Adipocyte (in vitro differentiated cells): ENCODE data around the gene ACTR5.

ENCODE experiments used
- DNase-seq: peaks from one replicate; pipeline ENCODE4 v3.0.0-alpha.2; 2015; ENCODE audit warnings: low read depth
- H3K27me3 ChIP-seq: replicated peaks from 2 replicates; pipeline ENCODE4 v1.7.0; 2013; ENCODE audit warnings: mild to moderate bottlenecking, low read length, moderate library complexity; ENCODE audit not compliant: control insufficient read depth, insufficient read depth
- H3K36me3 ChIP-seq: 2 replicates; pipeline ENCODE4 v1.7.0; 2013; ENCODE audit warnings: low read length, mild to moderate bottlenecking, moderate library complexity; ENCODE audit not compliant: control insufficient read depth, insufficient read depth, severe bottlenecking
- H3K4me1 ChIP-seq: 2 replicates; pipeline ENCODE4 v1.7.0; 2013; ENCODE audit warnings: mild to moderate bottlenecking, low read length, moderate library complexity; ENCODE audit not compliant: control insufficient read depth, insufficient read depth
- H3K4me3 ChIP-seq: 2 replicates; pipeline ENCODE4 v1.7.0; 2013; ENCODE audit warnings: mild to moderate bottlenecking, low read length, moderate library complexity
- H3K9ac ChIP-seq: 2 replicates; pipeline ENCODE4 v1.7.0; 2013; ENCODE audit warnings: mild to moderate bottlenecking, low read length, moderate library complexity
- H3K9me3 ChIP-seq: 2 replicates; pipeline ENCODE4 v1.7.0; 2013; ENCODE audit warnings: mild to moderate bottlenecking, low read length, moderate library complexity; ENCODE audit not compliant: control insufficient read depth

Gene ACTR5

DNA sequence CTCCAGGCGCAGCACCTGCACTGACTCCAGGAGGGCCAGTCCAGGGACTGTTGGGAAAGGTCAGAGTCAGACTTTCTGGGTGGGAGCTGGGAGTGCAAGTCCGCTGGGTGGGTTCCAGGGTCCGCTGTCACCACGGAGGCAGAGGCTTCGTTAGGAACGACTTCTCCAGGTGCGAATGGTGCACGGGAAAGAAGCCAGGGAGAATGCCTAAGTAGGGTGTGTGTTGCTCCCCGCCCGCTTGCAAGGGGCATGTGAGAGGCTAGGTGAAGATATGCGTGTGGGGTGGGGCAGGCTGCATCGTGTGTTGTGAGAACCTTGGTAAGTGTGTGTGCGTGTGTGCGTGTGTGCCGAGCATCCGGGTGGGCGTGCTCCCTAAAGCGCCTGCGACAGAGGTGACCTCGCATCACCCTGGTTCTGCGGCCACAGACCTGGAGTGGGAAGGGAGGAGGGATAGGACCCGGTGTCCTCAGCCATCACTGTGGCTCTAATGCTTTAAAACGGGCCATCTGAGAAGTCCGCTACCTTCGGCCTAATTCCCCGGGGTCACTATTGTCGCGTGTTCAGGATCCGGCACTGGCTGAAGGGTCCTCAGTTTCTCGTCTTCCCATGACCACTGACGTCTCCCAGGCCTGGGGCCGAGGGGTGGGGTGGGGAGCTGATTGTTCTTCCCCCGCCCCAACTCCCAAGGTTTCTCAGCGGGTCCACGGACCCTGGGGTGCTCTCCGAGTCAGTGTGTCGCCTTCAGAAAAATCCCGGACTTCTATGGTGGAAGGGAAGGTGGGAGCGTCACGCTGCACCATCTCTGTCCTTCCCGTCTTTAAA, 17.9 kb upstream of the ACTR5 start:
- peaks cover 5% of the 10 kb centered on the region for H3K4me1 ChIP-seq
- no peak for DNase-seq
- H3K36me3 ChIP-seq = no peaks in the 10 kb centered on the region
- H3K4me3 ChIP-seq = no peak overlapping the region
- H3K27me3 ChIP-seq = peaks cover 92% of the 10 kb centered on the region
- H3K9me3 ChIP-seq = peaks cover 8% of the 10 kb centered on the region
- H3K9ac ChIP-seq = no peak overlapping the region

DNA sequence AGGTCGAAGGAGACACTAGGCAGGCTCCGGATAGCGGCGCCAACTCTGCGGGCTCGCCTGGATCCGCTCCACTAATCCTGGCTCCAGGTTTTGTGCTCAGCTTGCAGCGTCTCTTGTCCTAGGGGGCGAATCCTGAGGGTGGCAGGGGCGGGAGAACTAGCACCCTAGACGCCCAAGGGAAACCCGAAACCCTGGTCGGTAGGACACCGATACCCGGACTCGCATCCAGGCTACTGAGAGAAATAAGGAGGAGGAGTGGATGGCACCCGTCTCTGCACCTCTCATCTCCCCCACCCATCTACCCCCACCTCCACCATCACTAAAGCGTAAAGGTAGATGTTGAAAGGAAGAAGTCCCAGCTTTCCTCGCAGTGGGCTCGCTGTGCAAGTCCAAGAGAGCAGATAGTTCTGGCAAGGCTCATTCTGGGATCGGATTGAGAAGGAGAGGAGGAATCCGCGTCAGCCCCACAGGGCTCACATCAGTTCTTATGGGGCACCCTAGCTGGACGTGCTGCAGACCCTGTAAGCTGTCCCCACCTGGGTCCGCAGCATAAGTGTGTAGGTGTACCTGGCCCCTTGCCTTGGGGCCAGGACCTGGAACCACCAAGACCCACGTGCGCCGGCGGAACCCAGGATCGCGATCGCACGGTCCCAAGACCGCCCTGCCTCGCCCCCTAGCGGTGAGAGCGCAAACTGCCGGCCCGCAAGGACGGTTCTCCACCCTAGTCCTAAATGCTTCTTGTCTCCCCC, 17.1 kb upstream of the ACTR5 start:
- Histone ChIP-seq H3K9me3 (peaks cover 8% of the 10 kb centered on the region), H3K36me3 (no peaks in the 10 kb centered on the region), H3K9ac (no peak overlapping the region), H3K4me1 (peaks cover 5% of the 10 kb centered on the region), H3K4me3 (no peak overlapping the region), H3K27me3 (peaks cover 92% of the 10 kb centered on the region)
- peak; percentile 67 for DNase-seq

DNA sequence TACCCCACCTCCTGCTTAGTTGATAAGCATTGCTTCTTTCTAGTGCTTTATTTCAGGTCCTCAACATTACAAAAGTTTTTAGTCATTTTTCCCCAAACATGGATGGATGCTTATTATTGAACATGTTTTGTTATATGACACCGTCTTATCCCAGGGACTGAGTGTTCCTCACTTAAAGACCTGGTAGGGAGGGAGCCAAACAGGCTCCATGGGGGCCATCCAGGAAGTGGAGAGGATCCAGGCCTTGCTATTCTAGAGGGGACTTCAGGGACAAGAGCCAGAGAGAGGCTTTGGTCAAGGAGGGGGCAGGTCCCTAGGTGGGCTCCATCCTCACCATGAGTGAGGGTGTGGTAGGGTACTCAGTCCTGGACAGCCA, 16.5 kb upstream of the ACTR5 start:
- peaks cover 87% of the 10 kb centered on the region for H3K27me3 ChIP-seq
- peaks cover 5% of the 10 kb centered on the region for H3K4me1 ChIP-seq
- peaks cover 8% of the 10 kb centered on the region for H3K9me3 ChIP-seq
- no peak for DNase-seq
- no peak overlapping the region for H3K9ac ChIP-seq
- no peaks in the 10 kb centered on the region for H3K36me3 ChIP-seq
- no peak overlapping the region for H3K4me3 ChIP-seq

DNA sequence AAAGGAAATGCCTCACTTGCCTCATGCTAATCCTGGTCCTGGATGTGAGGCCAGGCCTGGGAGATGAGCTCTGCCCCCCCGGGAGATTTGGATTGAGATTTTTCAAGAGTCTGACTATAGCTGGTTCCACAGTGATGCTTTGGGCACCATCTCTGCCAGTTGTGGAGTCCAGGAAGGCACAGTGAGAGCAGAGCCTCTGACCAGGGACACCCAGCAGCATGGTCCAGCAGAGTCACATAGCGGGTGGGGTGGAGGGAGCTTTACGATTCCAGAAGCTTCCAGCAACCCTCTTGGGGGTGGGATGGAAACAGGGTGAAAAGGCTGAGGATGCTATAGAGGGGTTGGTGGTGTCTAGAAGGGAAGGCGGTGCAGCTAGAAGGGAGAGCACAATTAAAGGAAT, 15.3 kb upstream of the ACTR5 start:
- H3K9me3 ChIP-seq = peaks cover 3% of the 10 kb centered on the region
- no peak overlapping the region for H3K4me3 ChIP-seq
- no peak overlapping the region for H3K9ac ChIP-seq
- no peaks in the 10 kb centered on the region for H3K36me3 ChIP-seq
- no peak for DNase-seq
- peaks cover 5% of the 10 kb centered on the region for H3K4me1 ChIP-seq
- peaks cover 75% of the 10 kb centered on the region for H3K27me3 ChIP-seq

DNA sequence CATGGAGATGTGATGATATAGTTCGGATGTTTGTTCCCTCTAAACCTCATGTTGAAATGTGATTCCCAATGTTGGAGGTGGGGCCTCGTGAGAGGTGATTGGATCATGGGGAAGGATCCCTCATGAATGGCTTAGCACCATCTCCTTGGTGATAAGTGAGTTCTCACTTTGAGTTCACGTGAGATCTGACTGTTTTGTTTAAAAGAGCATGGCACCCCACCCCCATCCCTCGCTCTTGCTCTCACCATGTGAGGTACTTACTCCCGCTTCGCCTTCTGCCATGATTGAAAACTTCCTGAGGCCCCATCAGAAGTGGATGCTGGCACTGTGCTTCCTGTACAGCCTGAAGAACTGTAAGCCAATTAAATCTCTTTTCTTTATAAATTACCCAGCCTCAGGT, 13.1 kb upstream of the ACTR5 start:
- peaks cover 60% of the 10 kb centered on the region for H3K27me3 ChIP-seq
- no peak overlapping the region for H3K9ac ChIP-seq
- H3K4me3 ChIP-seq = no peak overlapping the region
- no peak for DNase-seq
- H3K36me3 ChIP-seq = no peaks in the 10 kb centered on the region
- peaks cover 5% of the 10 kb centered on the region for H3K4me1 ChIP-seq
- no peaks in the 10 kb centered on the region for H3K9me3 ChIP-seq

DNA sequence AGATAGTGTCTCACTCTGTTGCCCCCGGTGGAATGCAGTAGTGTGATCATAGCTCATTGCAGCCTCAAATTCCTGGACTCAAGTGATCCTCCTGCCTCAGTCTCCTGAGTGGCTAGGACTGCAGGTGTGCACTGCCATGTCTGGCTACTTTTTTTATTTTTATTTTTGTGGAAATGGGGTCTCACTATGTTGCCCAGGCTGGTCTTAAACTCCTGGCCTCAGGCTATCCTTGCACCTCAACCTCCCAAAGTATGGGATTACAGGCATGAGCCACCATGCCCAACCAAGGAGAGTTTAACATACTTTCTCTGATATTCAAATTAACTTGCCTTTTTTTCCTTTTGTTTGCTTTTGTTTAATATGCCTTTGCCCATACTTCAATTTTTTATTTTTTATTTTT, 10.4 kb upstream of the ACTR5 start:
- Histone ChIP-seq H3K27me3 (peaks cover 58% of the 10 kb centered on the region), H3K4me1 (no peaks in the 10 kb centered on the region), H3K36me3 (no peaks in the 10 kb centered on the region), H3K9ac (no peak overlapping the region), H3K9me3 (no peaks in the 10 kb centered on the region), H3K4me3 (no peak overlapping the region)
- no peak for DNase-seq

DNA sequence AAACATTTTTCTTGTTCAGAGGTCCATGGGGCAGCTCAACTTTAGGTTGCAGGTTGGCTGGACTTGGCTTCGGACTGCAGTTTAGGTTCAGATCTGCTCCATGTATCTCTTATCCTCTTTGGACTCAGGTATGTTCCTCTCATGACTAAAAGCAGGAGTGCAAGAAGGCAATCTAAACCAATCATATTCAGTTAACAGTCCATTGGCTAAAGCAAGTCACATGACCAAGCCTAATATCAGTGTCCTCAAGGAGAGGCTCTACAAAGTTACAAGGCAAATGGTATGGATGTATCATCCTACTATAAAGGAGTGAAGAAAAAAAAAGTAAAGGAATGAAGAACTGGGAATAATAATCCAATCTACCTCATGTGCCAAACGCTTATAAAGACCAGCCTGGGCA, 2.5 kb upstream of the ACTR5 start:
- no peaks in the 10 kb centered on the region for H3K9me3 ChIP-seq
- DNase-seq = no peak
- no peak overlapping the region for H3K9ac ChIP-seq
- H3K36me3 ChIP-seq = no peaks in the 10 kb centered on the region
- no peak overlapping the region for H3K4me3 ChIP-seq
- H3K4me1 ChIP-seq = peaks cover 12% of the 10 kb centered on the region
- H3K27me3 ChIP-seq = peaks cover 32% of the 10 kb centered on the region

DNA sequence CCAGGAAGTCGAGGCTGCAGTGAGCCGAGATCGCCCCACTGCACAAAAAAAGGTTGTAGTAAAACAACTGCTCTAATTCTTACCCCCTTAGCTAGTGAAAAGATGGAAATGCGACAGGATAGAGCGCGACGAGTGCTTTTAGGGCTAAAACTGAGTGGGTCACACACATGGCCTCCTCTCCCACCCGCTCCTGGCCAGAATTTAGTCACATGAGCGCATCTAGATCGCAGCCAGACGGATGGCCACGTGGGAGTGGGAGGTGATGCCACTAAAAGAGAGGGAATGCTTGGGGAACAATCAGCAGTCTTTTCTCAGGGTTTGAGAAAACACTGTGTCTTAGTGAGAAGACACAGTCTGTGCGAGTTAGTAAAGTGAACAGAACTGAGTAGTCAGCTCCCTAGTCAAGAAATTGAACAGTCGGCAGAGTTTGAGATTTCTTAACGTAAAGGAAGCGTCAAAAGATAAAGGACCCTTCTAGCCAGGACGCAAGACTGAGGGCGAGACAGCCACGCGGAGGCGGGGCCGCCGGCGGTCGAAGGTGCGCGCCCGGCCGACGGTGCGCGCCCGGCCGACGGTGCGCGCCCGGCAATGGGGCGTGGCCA, 664 bp upstream of the ACTR5 start:
- no peak for DNase-seq

DNA sequence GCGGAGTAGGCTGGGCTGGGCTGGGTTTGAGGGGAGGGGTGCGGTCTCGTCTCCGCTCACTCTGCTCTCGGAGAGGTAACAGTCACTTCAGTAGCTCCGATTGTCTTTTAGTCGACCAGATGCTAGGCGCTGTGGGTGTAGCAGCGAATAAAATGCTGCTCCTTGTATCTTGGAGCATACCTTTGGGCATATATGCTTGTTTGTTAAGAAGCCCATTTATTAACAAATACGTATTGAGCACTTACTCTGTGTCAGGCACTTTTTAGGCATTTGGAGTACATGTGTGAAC, 545 bp downstream of the ACTR5 start:
- Histone ChIP-seq H3K9ac (peak overlapping the region; percentile 91), H3K36me3 (peaks cover 15% of the 10 kb centered on the region), H3K9me3 (no peaks in the 10 kb centered on the region), H3K27me3 (peaks cover 14% of the 10 kb centered on the region), H3K4me3 (peak overlapping the region; percentile 95), H3K4me1 (peaks cover 12% of the 10 kb centered on the region)
- DNase-seq = no peak

More for the DNA sequence above, 664 bp upstream of the ACTR5 start:
- H3K9ac ChIP-seq = peak overlapping the region; percentile 91
- no peaks in the 10 kb centered on the region for H3K9me3 ChIP-seq
- peaks cover 15% of the 10 kb centered on the region for H3K27me3 ChIP-seq
- H3K4me1 ChIP-seq = peaks cover 12% of the 10 kb centered on the region
- peaks cover 5% of the 10 kb centered on the region for H3K36me3 ChIP-seq
- H3K4me3 ChIP-seq = peak overlapping the region; percentile 95

DNA sequence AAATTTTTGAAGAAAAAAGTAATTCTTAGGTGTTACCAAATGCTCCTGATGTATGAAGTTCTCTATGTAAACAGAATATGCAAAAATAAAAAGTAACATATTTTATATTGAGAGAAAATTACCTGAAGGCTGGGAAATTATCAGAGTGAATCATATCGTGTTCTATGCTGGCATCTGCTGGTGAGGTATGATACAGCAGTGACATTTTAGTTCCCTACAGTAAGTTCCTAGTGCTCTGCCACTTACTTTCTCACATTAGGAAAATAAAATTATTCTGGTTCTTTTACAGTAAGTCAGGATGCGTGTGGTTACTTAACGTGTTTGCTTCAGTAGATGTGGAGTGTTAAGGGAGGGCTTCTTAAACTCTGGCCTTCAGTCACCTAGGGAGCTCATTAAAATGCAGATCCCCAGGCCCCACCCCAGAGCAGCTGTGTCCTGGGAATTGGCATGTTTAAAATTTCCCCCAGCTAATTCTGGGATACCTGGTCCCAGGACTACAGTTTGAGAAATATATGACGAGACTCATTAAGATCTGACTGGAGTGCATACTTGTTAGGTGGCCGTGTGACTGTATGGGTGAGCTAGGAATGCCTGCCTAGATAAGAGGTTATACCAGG, 3.2 kb downstream of the ACTR5 start:
- Histone ChIP-seq H3K36me3 (peaks cover 37% of the 10 kb centered on the region), H3K9me3 (no peaks in the 10 kb centered on the region), H3K9ac (no peak overlapping the region), H3K4me3 (no peak overlapping the region), H3K4me1 (peaks cover 12% of the 10 kb centered on the region), H3K27me3 (no peaks in the 10 kb centered on the region)
- DNase-seq = peak; percentile 66

DNA sequence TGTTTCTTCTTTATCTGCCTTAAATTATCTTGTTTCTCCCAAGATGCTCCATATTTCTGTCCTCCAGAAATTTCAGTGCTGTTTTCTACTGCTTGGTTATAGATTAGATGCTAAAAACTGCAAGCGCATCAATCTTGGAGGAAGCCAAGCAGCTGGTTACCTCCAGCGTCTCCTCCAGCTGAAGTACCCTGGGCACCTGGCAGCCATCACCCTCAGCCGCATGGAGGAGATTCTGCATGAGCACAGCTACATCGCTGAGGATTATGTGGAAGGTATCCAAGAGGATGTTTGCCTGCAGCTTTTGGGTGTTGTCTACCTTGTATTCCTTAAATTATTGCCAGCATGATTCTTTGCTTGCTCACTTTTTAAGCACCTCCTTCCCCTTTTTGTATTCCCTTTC, 3.8 kb downstream of the ACTR5 start:
- DNase-seq = no peak
- Histone ChIP-seq H3K27me3 (no peaks in the 10 kb centered on the region), H3K4me3 (no peak overlapping the region), H3K9ac (no peak overlapping the region), H3K4me1 (peaks cover 12% of the 10 kb centered on the region), H3K36me3 (peaks cover 42% of the 10 kb centered on the region), H3K9me3 (no peaks in the 10 kb centered on the region)
